Nephron (organoid): ENCODE data around the gene COL11A2.

ENCODE experiments used
- H3K27ac Mint-ChIP-seq, 3 experiments: 2 replicates each; pipeline ENCODE4 v1.8.0; 2020; ENCODE audit warnings: mixed read lengths in 3 of 3, mild to moderate bottlenecking in 2 of 3, moderate library complexity in 1 of 3
- H3K27me3 Mint-ChIP-seq: 2 replicates; pipeline ENCODE4 v1.8.0; 2021; ENCODE audit warnings: low read depth, mild to moderate bottlenecking, moderate library complexity, mixed read lengths
- H3K36me3 Mint-ChIP-seq: 2 replicates; pipeline ENCODE4 v1.8.0; 2020; ENCODE audit warnings: low read depth, mixed read lengths
- H3K4me1 Mint-ChIP-seq: 2 replicates; pipeline ENCODE4 v1.8.0; 2020; ENCODE audit warnings: mixed read lengths
- H3K4me3 Mint-ChIP-seq, 3 experiments: 2 replicates each; pipeline ENCODE4 v1.8.0; 2020; ENCODE audit warnings: mild to moderate bottlenecking in 3 of 3, mixed read lengths in 3 of 3, moderate library complexity in 2 of 3
- H3K9me3 Mint-ChIP-seq: 2 replicates; pipeline ENCODE4 v1.8.0; 2020; ENCODE audit warnings: mixed read lengths
- TF ChIP-seq, protein P1 (sequence below), 3 experiments: fragments of 200-600 bp; sonication (generic); IDR thresholded peaks; one replicate each; pipeline ENCODE4 v1.5.0; 2021; ENCODE audit warnings: antibody characterized with exemption in 3 of 3; ENCODE audit not compliant: unreplicated experiment in 3 of 3

The COL11A2 gene

DNA sequence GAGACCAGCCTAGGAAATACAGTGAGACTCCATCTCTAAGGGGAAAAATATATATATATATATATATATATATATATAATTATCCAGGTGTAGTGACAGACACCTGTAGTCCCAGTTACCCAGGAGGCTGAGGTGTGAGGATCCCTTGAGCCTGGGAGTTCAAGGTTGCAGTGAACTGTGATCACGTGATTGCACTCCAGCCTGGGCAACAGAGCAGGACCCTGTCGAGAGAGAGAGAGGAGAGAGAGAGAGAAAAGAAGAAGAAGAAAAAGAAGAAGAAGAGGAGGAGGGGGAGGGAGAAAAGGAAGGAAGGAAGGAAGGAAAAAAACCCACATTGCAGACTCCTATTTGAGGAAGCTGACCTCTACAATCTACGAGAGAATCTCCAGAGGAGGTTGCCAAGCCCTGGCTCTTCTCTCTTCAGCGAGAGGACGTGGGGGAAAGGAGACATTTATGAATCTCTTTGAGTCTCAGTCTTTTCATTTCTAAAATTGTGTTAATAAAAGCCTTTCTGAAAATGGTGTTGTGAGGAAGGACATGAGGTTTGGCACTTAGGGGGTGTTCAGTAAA is 49.7 kb downstream of the COL11A2 start:
- Mint-ChIP-seq H3K4me3 (no peak overlapping the region), H3K4me1 (no peaks in the 10 kb centered on the region), H3K9me3 (no peaks in the 10 kb centered on the region), H3K27me3 (peaks cover 6% of the 10 kb centered on the region), H3K36me3 (no peaks in the 10 kb centered on the region), H3K27ac (no peak overlapping the region)
- TF ChIP-seq, protein P1, sequence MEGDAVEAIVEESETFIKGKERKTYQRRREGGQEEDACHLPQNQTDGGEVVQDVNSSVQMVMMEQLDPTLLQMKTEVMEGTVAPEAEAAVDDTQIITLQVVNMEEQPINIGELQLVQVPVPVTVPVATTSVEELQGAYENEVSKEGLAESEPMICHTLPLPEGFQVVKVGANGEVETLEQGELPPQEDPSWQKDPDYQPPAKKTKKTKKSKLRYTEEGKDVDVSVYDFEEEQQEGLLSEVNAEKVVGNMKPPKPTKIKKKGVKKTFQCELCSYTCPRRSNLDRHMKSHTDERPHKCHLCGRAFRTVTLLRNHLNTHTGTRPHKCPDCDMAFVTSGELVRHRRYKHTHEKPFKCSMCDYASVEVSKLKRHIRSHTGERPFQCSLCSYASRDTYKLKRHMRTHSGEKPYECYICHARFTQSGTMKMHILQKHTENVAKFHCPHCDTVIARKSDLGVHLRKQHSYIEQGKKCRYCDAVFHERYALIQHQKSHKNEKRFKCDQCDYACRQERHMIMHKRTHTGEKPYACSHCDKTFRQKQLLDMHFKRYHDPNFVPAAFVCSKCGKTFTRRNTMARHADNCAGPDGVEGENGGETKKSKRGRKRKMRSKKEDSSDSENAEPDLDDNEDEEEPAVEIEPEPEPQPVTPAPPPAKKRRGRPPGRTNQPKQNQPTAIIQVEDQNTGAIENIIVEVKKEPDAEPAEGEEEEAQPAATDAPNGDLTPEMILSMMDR (IDR thresholded peaks at IDR 0.05; ENCODE audit: unreplicated experiment in 3 of 3) = no peak

DNA sequence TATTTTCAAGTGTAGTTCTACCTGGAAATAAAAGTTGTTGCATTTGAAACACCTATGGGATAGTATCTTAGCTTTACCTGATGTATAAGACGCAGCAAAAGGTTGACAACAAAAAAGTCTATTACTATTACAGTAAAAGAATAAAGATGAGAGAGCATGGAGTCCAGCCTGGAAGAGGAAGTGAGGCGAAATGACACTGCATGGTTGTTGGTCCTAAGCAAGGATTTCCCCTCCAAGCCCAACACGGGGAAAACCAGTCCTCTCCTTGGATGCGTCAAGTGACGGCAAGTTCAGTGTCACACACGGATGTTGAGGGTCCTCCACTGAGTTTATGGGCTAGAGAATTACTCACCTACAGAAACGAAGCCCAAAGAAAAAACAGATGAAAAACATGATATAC is 51.7 kb downstream of the COL11A2 start:
- Mint-ChIP-seq H3K27me3 (peaks cover 6% of the 10 kb centered on the region), H3K4me1 (no peaks in the 10 kb centered on the region), H3K36me3 (no peaks in the 10 kb centered on the region), H3K4me3 (no peak overlapping the region), H3K27ac (no peak overlapping the region), H3K9me3 (no peaks in the 10 kb centered on the region)
- TF ChIP-seq, protein P1 (IDR thresholded peaks at IDR 0.05; ENCODE audit: unreplicated experiment in 3 of 3) = no peak

DNA sequence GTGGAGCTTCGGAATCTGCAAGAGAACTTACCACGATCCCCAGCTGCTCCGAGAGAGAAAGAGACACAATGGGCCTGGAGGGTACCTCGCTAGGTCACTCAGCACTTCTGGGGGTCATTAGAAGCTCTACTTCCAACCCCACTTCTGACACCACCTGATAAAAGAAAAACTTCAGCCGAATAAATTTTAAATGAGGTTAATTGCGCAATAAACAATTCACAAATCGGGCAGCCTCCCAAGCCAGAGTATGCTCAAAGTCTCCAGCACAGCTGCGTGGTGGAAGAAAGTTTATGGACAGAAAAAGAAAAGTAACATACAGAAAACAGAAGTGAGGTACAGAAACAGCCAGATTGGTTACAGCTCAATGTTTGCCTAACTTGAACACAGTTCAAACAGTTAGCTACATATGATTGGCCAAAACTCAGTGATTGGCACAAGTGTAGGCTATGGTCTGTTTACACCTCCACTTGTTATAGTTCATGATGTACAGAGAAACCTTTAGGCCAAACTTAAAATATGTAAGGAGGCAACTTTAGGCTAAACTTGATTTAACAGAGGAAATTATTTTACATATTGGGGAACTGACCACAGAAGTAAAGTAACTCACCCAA is 52.6 kb downstream of the COL11A2 start:
- Mint-ChIP-seq H3K36me3 (no peaks in the 10 kb centered on the region), H3K4me3 (no peak overlapping the region), H3K27ac (no peak overlapping the region), H3K27me3 (peaks cover 6% of the 10 kb centered on the region), H3K4me1 (no peaks in the 10 kb centered on the region), H3K9me3 (no peaks in the 10 kb centered on the region)
- TF ChIP-seq, protein P1 (IDR thresholded peaks at IDR 0.05; ENCODE audit: unreplicated experiment in 3 of 3) = no peak

DNA sequence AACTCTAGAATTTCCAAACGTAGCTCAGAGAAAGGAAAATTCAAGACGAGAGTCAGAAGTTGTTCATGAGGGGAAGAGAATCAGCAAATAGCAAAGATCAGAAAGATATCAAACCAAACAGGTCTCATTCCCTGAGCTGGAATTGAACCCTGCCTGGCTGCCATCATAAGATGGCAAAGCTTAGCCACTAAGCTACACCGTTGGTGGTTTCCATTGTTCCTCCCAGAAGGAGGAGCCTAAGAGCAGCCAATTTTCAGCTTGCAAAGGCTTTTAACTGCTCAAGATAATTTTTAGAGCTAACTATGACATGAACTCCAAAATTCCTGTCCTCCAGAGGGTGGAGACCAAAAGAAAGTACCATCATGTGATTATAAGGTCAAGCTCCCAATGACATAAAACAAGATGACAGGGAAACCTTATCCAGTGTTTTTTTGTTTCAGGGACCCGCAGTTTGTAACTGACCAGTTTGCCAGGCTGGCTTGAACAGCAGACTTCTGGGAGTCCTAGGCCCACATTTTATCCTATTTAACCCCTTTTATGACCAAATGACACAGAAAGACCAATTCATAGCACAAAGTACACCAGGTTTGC is 55.9 kb downstream of the COL11A2 start:
- TF ChIP-seq, protein P1 (IDR thresholded peaks at IDR 0.05; ENCODE audit: unreplicated experiment in 3 of 3) = no peak
- H3K4me3 Mint-ChIP-seq = no peak overlapping the region
- no peaks in the 10 kb centered on the region for H3K4me1 Mint-ChIP-seq
- no peaks in the 10 kb centered on the region for H3K27me3 Mint-ChIP-seq
- no peaks in the 10 kb centered on the region for H3K36me3 Mint-ChIP-seq
- H3K27ac Mint-ChIP-seq = no peak overlapping the region
- no peaks in the 10 kb centered on the region for H3K9me3 Mint-ChIP-seq

DNA sequence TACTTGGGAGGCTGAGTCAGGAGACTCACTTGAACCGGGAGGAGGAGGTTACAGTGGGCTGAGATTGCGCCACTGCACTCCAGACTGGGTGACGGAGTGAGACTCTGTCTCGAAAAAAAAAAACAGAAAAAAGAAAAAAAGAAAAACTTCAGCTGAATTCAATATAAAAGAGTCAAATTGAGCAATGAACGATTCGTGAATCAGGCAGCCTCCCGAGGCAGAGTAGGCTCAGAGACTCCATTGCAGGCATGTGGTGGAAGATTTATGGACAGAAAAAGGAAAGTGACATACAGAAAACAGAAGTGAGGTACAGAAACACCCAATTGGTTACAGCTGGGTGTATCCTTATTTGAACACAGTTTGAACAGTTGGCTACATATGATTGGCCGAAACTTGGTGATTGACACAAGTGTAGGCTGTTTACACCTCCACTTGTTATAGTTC is 60.2 kb downstream of the COL11A2 start:
- no peak overlapping the region for H3K27ac Mint-ChIP-seq
- no peaks in the 10 kb centered on the region for H3K4me1 Mint-ChIP-seq
- no peaks in the 10 kb centered on the region for H3K36me3 Mint-ChIP-seq
- H3K4me3 Mint-ChIP-seq = no peak overlapping the region
- TF ChIP-seq, protein P1 (IDR thresholded peaks at IDR 0.05; ENCODE audit: unreplicated experiment in 3 of 3) = no peak
- no peaks in the 10 kb centered on the region for H3K9me3 Mint-ChIP-seq
- H3K27me3 Mint-ChIP-seq = no peaks in the 10 kb centered on the region

DNA sequence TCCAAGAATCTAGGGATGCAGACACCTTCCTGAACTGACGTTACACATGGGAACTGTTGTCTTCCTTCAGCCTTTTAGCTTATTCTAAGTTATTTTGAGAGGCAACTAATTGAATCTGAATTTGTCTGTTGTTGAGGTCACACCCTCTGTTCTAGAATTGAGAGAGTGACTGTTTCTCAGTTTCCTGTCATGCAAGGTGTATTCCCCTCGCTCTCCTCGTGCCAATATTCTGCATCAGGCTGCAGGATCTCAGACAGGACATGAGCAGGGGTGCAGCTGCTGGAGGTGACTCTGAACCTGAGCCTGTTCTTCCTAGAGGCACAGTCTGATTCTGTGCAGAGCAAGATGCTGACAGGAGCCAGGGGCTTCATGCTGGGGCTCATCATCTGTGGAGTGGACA is 63.9 kb downstream of the COL11A2 start:
- H3K27me3 Mint-ChIP-seq = peaks cover 7% of the 10 kb centered on the region
- TF ChIP-seq, protein P1 (IDR thresholded peaks at IDR 0.05; ENCODE audit: unreplicated experiment in 3 of 3) = no peak
- H3K36me3 Mint-ChIP-seq = no peaks in the 10 kb centered on the region
- H3K4me3 Mint-ChIP-seq = no peak overlapping the region
- peaks cover 9% of the 10 kb centered on the region for H3K9me3 Mint-ChIP-seq
- H3K4me1 Mint-ChIP-seq = no peaks in the 10 kb centered on the region
- H3K27ac Mint-ChIP-seq = no peak overlapping the region
